Ovary (tissue), 9 donors: ENCODE measurements around the gene FTO. TPM values are rescaled to one million over a fixed set of nuclear protein-coding genes. Genes with fewer than 3 reads are reported as not detected.

Experiments
- DNase-seq, 5 donors: peaks; one replicate each; pipeline ENCODE4 v3.0.0-alpha.2; 2019 to 2020
- H3K27ac ChIP-seq, 2 donors: fragments of 200-600 bp; one replicate each; pipeline versions ENCODE4 v1.5.1 to v1.8.0; 2019 to 2022
- H3K27me3 ChIP-seq: fragments of 200-600 bp; one replicate; pipeline ENCODE4 v1.8.0; 2022
- H3K36me3 ChIP-seq: fragments of 200-600 bp; sonication (generic); one replicate; pipeline ENCODE4 v1.5.1; 2019
- H3K4me1 ChIP-seq: one replicate; pipeline ENCODE4 v1.8.1; 2013; ENCODE audit warnings: mild to moderate bottlenecking, moderate library complexity; ENCODE audit not compliant: insufficient read depth
- H3K4me3 ChIP-seq: fragments of 200-600 bp; sonication (generic); one replicate; pipeline ENCODE4 v1.5.1; 2017
- H3K9me3 ChIP-seq, 2 donors: fragments of 200-600 bp in 1 of 2; sonication (generic) in 1 of 2; one replicate each; pipeline versions ENCODE4 v1.5.1 to v1.8.1; 2013 to 2019; ENCODE audit warnings: mild to moderate bottlenecking in 1 of 2, moderate library complexity in 1 of 2
- EP300 ChIP-seq: sonication (generic); formaldehyde crosslinking; IDR thresholded peaks from one replicate; pipeline ENCODE4 v1.6.1; 2017; ENCODE audit warnings: antibody characterized with exemption
- POLR2A ChIP-seq: fragments of 450-650 bp; IDR thresholded peaks from one replicate; pipeline ENCODE4 v1.6.1; 2017; ENCODE audit warnings: antibody characterized with exemption, mild to moderate bottlenecking, moderate library complexity
- WGBS, 3 donors: extraction: QIAGEN DNeasy Blood & Tissue Kit in 1 of 3; methylation state at CpG; one replicate each; pipeline versions ENCODE4 v1.1.5 to v1.1.7; 2013 to 2017; 5-methylcytosine and 5-hydroxymethylcytosine counted together
- intact Hi-C, 4 donors: fragments of 100-400 bp; cut with DNase I; formaldehyde crosslinking; loops; one replicate each; pipeline versions ENCODE4 v1.11.0 to v1.15.1; 2022 to 2023
- polyA plus RNA-seq, 2 donors: library from polyadenylated mRNA; stranded (reverse); fragments of 200-250 nt in 1 of 2; fragments of 350-450 nt in 1 of 2; fragmentation: Illumina TruSeq in 1 of 2; extraction: RNeasy Lipid Tissue Mini Kit (QIAGEN cat#74804) in 1 of 2; gene quantifications; one replicate each; pipeline ENCODE4 v1.2.3, GENCODE V29; 2013 to 2014
- total RNA-seq, 7 donors: library from RNA; depleted of rRNA in 2 of 7; stranded (reverse); fragments of >200 nt in 2 of 7; fragmentation: NEBNext Ultra II Directional in 3 of 7; extraction: Animal tissue kit (Norgen Biotek cat#: 25700) in 3 of 7; gene quantifications; one replicate each; pipeline versions ENCODE4 v1.1.0 to v1.2.4, GENCODE V29; 2016 to 2023
- TF ChIP-seq, protein P1 (sequence below), 3 donors: fragments of 450-650 bp in 2 of 3; fragments of 200-600 bp in 1 of 3; IDR thresholded peaks; one replicate each; pipeline versions ENCODE4 v1.5.1 to v1.8.0; 2016 to 2022; ENCODE audit warnings: antibody characterized with exemption in 3 of 3, mild to moderate bottlenecking in 1 of 3
- donor health status: DM: no; HTN: no; CAD: no; lungs with moderate emphysema.
- donor health status: DM: no; HTN: no; CAD: no.
- donor health status: Bipolar disorder and iron deficiency.
- donor health status: DM: yes; HTN: yes; CAD: no.
- donor health status: DM: no; HTN: no; CAD: no.
- donor health status: DM: yes; HTN: yes; CAD: no.

FTO gene
- total and polyA plus RNA-seq, 9 donors = 43.6 to 128 (median 91.4) TPM

DNA sequence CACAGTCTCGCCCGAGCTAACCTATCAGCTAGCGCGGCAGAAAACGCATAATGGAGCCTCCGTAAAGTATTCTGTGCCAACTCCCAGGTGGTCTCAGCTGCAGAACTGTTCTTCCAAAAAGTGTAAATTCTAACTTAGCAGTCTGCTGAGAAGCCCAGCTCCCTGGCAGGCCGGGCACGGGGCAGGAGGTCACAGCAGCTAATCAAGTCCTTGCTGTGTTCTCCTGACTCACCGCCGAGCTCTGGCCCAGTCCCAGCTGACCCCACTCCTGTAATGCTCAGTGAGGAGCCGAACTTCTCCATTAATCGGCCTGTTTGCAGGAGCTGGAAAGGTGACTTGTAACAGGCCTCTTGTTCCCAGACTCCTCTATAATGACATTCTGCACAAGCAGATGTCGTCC, 389.3 kb downstream of the FTO start:
- no peak for TF ChIP-seq POLR2A
- TF ChIP-seq EP300 = no peak
- TF ChIP-seq, protein P1, sequence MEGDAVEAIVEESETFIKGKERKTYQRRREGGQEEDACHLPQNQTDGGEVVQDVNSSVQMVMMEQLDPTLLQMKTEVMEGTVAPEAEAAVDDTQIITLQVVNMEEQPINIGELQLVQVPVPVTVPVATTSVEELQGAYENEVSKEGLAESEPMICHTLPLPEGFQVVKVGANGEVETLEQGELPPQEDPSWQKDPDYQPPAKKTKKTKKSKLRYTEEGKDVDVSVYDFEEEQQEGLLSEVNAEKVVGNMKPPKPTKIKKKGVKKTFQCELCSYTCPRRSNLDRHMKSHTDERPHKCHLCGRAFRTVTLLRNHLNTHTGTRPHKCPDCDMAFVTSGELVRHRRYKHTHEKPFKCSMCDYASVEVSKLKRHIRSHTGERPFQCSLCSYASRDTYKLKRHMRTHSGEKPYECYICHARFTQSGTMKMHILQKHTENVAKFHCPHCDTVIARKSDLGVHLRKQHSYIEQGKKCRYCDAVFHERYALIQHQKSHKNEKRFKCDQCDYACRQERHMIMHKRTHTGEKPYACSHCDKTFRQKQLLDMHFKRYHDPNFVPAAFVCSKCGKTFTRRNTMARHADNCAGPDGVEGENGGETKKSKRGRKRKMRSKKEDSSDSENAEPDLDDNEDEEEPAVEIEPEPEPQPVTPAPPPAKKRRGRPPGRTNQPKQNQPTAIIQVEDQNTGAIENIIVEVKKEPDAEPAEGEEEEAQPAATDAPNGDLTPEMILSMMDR (IDR thresholded peaks at IDR 0.05) = no peak
- intact Hi-C loops = no loop called here
- no peaks in the 10 kb centered on the region for H3K36me3 ChIP-seq
- no peak for DNase-seq
- H3K4me1 ChIP-seq = no peaks in the 10 kb centered on the region
- WGBS, 3 donors = 76 to 88% (median 82%) methylated on average over 13 of the region's 13 CpGs
- H3K27ac ChIP-seq = no peak overlapping the region
- H3K27me3 ChIP-seq = no peaks in the 10 kb centered on the region
- H3K4me3 ChIP-seq = no peak overlapping the region
- H3K9me3 ChIP-seq = no peaks in the 10 kb centered on the region

GRCh38 chr16:54094641-54095040, 390.7 kb downstream of the FTO start:
- DNase-seq = no peak
- H3K27ac ChIP-seq = no peak overlapping the region
- H3K4me3 ChIP-seq = no peak overlapping the region
- 93 to 95% (median 95%) methylated on average over 10 of the region's 10 CpGs for WGBS, 3 donors
- no peaks in the 10 kb centered on the region for H3K36me3 ChIP-seq
- no peaks in the 10 kb centered on the region for H3K4me1 ChIP-seq
- intact Hi-C loops = no loop called here
- no peaks in the 10 kb centered on the region for H3K27me3 ChIP-seq
- H3K9me3 ChIP-seq = no peaks in the 10 kb centered on the region
- TF ChIP-seq, protein P1 (IDR thresholded peaks at IDR 0.05) = no peak
- TF ChIP-seq EP300 = no peak
- no peak for TF ChIP-seq POLR2A

DNA sequence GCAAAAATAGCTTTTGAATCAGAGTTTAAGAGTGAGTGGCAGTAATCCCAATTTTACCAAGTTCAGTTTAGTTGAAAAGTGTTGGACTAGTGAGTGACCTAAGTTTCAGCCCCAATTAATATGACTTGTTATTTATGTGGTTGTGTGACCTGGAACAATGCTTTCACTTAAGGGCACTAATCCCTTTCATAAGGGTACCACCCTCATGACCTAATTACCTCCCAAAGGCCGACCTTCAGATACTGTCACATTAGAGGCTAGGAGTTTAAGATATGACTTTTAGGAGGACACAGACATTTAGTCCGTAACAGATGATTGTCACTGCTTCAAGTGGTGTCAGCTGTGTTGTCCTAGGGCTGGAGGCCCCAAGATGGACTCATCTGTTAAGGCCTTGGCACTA, 392.7 kb downstream of the FTO start:
- DNase-seq = no peak
- no peaks in the 10 kb centered on the region for H3K36me3 ChIP-seq
- H3K4me1 ChIP-seq = no peaks in the 10 kb centered on the region
- no peak overlapping the region for H3K27ac ChIP-seq
- TF ChIP-seq, protein P1 (IDR thresholded peaks at IDR 0.05) = no peak
- TF ChIP-seq POLR2A = no peak
- no peak for TF ChIP-seq EP300
- intact Hi-C loops = no loop called here
- WGBS, 3 donors = 92 to 100% (median 98%) methylated on average over 2 of the region's 2 CpGs
- no peak overlapping the region for H3K4me3 ChIP-seq
- H3K27me3 ChIP-seq = no peaks in the 10 kb centered on the region
- no peaks in the 10 kb centered on the region for H3K9me3 ChIP-seq

DNA sequence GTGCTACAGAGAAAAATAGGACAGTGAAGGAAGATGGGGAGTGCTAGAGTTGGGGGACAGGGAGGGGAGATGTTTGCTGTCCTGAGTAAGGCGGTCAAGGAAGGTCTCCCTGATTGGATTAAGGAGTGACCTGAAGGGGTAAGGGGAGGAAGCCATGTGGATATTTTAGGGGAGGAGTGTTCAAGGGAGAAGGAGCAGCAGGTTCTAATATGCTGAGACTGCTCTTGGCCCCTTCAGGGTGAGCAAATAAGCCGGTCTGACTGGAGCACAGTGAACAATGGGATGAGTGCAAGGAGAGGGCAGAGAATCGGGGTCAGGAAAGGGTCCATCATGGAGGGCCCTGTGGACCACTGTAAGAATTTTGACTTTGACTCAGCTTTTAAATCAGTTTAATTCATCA, 393.8 kb downstream of the FTO start:
- no peaks in the 10 kb centered on the region for H3K36me3 ChIP-seq
- no peaks in the 10 kb centered on the region for H3K4me1 ChIP-seq
- DNase-seq = no peak
- H3K9me3 ChIP-seq = no peaks in the 10 kb centered on the region
- WGBS, 3 donors = 74 to 89% (median 87%) methylated on average over 3 of the region's 3 CpGs
- no peak overlapping the region for H3K4me3 ChIP-seq
- intact Hi-C loops = no loop called here
- H3K27me3 ChIP-seq = no peaks in the 10 kb centered on the region
- TF ChIP-seq POLR2A (no peak), EP300 (no peak)
- TF ChIP-seq, protein P1 (IDR thresholded peaks at IDR 0.05) = no peak
- H3K27ac ChIP-seq = no peak overlapping the region

DNA sequence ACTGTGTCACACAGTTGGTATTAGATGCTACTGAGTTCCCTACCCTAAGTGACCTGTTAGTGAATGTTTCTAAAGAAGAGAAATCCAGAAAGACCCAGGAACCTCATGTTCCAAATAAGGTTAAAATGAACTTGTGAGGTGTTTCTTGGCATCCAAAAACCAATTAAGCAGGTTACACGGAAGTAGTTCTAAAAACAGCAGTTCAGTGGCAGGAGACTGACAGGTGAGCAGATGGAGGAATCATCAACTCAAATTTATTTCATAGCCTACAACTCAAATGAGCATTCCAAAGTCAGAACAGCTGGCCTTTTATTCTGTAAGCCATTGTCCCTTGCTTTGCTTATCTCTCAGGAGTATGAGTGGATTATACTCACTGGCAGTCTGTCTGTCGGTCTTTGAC, 394.3 kb downstream of the FTO start:
- Histone ChIP-seq H3K9me3 (no peaks in the 10 kb centered on the region), H3K36me3 (no peaks in the 10 kb centered on the region), H3K4me3 (no peak overlapping the region), H3K4me1 (no peaks in the 10 kb centered on the region), H3K27ac (no peak overlapping the region), H3K27me3 (no peaks in the 10 kb centered on the region)
- DNase-seq = no peak
- intact Hi-C loops = no loop called here
- WGBS, 3 donors = 57 to 64% (median 58%) methylated on average over 2 of the region's 2 CpGs
- TF ChIP-seq POLR2A = no peak
- TF ChIP-seq, protein P1 (IDR thresholded peaks at IDR 0.05) = no peak
- TF ChIP-seq EP300 = no peak
